Panc1 (cell line): ENCODE data around the gene LPGAT1.

ENCODE experiments used
- SIN3A ChIP-seq: IDR thresholded peaks from 2 replicates; pipeline ENCODE4 v1.6.1; 2012; ENCODE audit warnings: low read depth, mild to moderate bottlenecking, low read length, moderate library complexity, borderline replicate concordance; ENCODE audit not compliant: insufficient read depth
- TF ChIP-seq, protein P1 (sequence below): fragments of 450-650 bp; IDR thresholded peaks from 2 replicates; pipeline ENCODE4 v1.5.1; 2017; ENCODE audit warnings: mild to moderate bottlenecking
- TF ChIP-seq, protein P2 (sequence below), 2 experiments: IDR thresholded peaks; 2 replicates each; pipeline ENCODE4 v1.6.1; 2011 to 2012; ENCODE audit warnings: low read depth in 2 of 2, control low read depth in 1 of 2, low read length in 1 of 2, mild to moderate bottlenecking in 1 of 2, moderate library complexity in 1 of 2; ENCODE audit not compliant: insufficient read depth in 1 of 2

DNA sequence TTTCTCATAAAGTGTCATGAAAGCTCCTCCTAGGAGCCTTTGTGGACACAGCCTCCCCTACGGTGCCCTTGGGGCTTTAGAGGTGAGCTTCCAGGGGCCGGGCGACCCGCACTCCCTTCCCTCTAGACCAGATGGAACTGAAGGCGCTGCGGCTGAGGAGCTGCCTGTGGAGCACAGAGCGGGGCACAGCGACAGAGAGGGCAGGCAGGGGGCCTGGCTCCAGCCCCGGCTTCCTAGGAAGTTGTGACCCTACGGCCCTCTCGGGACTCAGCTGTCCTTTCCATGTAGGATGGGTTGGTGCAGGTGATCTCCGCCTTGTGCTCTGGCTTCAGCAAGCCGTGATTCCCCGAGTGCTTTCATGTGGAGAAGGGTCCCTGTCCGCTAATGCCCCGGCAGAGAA is 131.5 kb downstream of the LPGAT1 start:
- TF ChIP-seq, protein P1, sequence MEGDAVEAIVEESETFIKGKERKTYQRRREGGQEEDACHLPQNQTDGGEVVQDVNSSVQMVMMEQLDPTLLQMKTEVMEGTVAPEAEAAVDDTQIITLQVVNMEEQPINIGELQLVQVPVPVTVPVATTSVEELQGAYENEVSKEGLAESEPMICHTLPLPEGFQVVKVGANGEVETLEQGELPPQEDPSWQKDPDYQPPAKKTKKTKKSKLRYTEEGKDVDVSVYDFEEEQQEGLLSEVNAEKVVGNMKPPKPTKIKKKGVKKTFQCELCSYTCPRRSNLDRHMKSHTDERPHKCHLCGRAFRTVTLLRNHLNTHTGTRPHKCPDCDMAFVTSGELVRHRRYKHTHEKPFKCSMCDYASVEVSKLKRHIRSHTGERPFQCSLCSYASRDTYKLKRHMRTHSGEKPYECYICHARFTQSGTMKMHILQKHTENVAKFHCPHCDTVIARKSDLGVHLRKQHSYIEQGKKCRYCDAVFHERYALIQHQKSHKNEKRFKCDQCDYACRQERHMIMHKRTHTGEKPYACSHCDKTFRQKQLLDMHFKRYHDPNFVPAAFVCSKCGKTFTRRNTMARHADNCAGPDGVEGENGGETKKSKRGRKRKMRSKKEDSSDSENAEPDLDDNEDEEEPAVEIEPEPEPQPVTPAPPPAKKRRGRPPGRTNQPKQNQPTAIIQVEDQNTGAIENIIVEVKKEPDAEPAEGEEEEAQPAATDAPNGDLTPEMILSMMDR, result no peak
- TF ChIP-seq, protein P2, sequence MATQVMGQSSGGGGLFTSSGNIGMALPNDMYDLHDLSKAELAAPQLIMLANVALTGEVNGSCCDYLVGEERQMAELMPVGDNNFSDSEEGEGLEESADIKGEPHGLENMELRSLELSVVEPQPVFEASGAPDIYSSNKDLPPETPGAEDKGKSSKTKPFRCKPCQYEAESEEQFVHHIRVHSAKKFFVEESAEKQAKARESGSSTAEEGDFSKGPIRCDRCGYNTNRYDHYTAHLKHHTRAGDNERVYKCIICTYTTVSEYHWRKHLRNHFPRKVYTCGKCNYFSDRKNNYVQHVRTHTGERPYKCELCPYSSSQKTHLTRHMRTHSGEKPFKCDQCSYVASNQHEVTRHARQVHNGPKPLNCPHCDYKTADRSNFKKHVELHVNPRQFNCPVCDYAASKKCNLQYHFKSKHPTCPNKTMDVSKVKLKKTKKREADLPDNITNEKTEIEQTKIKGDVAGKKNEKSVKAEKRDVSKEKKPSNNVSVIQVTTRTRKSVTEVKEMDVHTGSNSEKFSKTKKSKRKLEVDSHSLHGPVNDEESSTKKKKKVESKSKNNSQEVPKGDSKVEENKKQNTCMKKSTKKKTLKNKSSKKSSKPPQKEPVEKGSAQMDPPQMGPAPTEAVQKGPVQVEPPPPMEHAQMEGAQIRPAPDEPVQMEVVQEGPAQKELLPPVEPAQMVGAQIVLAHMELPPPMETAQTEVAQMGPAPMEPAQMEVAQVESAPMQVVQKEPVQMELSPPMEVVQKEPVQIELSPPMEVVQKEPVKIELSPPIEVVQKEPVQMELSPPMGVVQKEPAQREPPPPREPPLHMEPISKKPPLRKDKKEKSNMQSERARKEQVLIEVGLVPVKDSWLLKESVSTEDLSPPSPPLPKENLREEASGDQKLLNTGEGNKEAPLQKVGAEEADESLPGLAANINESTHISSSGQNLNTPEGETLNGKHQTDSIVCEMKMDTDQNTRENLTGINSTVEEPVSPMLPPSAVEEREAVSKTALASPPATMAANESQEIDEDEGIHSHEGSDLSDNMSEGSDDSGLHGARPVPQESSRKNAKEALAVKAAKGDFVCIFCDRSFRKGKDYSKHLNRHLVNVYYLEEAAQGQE (IDR thresholded peaks at IDR 0.05; ENCODE audit: insufficient read depth in 1 of 2, low read depth in 2 of 2, low read length in 1 of 2), result no peak
- no peak for TF ChIP-seq SIN3A
